Ishikawa (cell line): ENCODE results near the gene RANBP10.

Experiments used
- FOXM1 ChIP-seq: IDR thresholded peaks from 2 replicates; pipeline ENCODE4 v1.6.1; 2012; ENCODE audit warnings: low read depth, borderline replicate concordance
- MAX ChIP-seq: IDR thresholded peaks from 2 replicates; pipeline ENCODE4 v1.6.1; 2012

DNA sequence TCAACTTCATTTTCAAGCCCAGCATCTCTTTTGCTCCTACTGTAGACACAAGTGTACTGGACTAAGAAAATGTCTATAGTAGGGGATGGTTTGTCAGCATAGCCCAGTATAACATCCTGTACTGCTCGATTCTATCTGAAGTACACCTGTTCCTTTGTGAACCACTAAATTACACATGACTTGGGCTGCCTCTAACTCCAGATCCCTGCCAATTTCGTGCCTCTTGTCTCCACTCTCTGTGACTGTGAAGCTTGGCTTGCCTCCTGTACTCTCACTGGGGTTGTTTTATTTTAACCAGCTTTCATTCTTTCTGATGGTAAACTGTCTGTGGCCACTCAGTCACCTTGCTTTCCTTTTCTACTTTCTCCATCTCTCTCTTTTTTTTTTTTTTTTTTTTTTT is 111.7 kb downstream of the RANBP10 start:
- TF ChIP-seq FOXM1, result no peak
- TF ChIP-seq MAX, result no peak
